ENCODE measurements around the gene PGP.

Gene PGP

GRCh38 chr16:2187212-2187611 is 27.4 kb downstream of the PGP start:
- H3K4me3 ChIP-seq (replicated peaks; ENCODE audit: low read depth, low read length) = no peak overlapping the region
- TF ChIP-seq CTCF (IDR thresholded peaks at IDR 0.05; ENCODE audit: insufficient read depth, low read length, poor library complexity, severe bottlenecking) = no peak
- no peaks in the 10 kb centered on the region for H3K36me3 ChIP-seq (ENCODE audit: control insufficient read depth, insufficient read depth, low read length)
- DNase-seq (ENCODE audit: extremely low read depth, insufficient read length) = no peak
- no peaks in the 10 kb centered on the region for H3K27me3 ChIP-seq (replicated peaks; ENCODE audit: control insufficient read depth, insufficient read depth, low read length)

- no peak for DNase-seq (ENCODE audit: extremely low read depth, insufficient read length)
- no peak for TF ChIP-seq CTCF (IDR thresholded peaks at IDR 0.05; ENCODE audit: insufficient read depth, low read length, poor library complexity, severe bottlenecking)
These were observed 28.1 kb downstream of the PGP start for GRCh38 chr16:2186505-2186904.

GRCh38 chr16:2186064-2186463 is 28.6 kb downstream of the PGP start:
- DNase-seq (ENCODE audit: extremely low read depth, insufficient read length) = no peak
- Histone ChIP-seq H3K36me3 (ENCODE audit: control insufficient read depth, insufficient read depth, low read length) (no peaks in the 10 kb centered on the region; the same call in 1 of the 2 replicates), H3K4me3 (replicated peaks; ENCODE audit: low read depth, low read length) (no peak overlapping the region), H3K27me3 (replicated peaks; ENCODE audit: control insufficient read depth, insufficient read depth, low read length) (no peaks in the 10 kb centered on the region)
- no peak for TF ChIP-seq CTCF (IDR thresholded peaks at IDR 0.05; ENCODE audit: insufficient read depth, low read length, poor library complexity, severe bottlenecking)

More at GRCh38 chr16:2186505-2186904, 28.1 kb downstream of the PGP start:
- Histone ChIP-seq H3K36me3 (ENCODE audit: control insufficient read depth, insufficient read depth, low read length) (no peaks in the 10 kb centered on the region; the same call in 1 of the 2 replicates), H3K27me3 (replicated peaks; ENCODE audit: control insufficient read depth, insufficient read depth, low read length) (no peaks in the 10 kb centered on the region), H3K4me3 (replicated peaks; ENCODE audit: low read depth, low read length) (no peak overlapping the region)

- H3K36me3 ChIP-seq (ENCODE audit: control insufficient read depth, insufficient read depth, low read length) = no peaks in the 10 kb centered on the region; the same call in 1 of the 2 replicates
- H3K4me3 ChIP-seq (replicated peaks; ENCODE audit: low read depth, low read length) = no peak overlapping the region
- no peaks in the 10 kb centered on the region for H3K27me3 ChIP-seq (replicated peaks; ENCODE audit: control insufficient read depth, insufficient read depth, low read length)
- no peak for DNase-seq (ENCODE audit: extremely low read depth, insufficient read length)
- TF ChIP-seq CTCF (IDR thresholded peaks at IDR 0.05; ENCODE audit: insufficient read depth, low read length, poor library complexity, severe bottlenecking) = no peak
These were observed 29.7 kb downstream of the PGP start for GRCh38 chr16:2184962-2185361.

- no peak for DNase-seq (ENCODE audit: extremely low read depth, insufficient read length)
- TF ChIP-seq CTCF (IDR thresholded peaks at IDR 0.05; ENCODE audit: insufficient read depth, low read length, poor library complexity, severe bottlenecking) = no peak
- no peaks in the 10 kb centered on the region for H3K27me3 ChIP-seq (replicated peaks; ENCODE audit: control insufficient read depth, insufficient read depth, low read length)
- H3K4me3 ChIP-seq (replicated peaks; ENCODE audit: low read depth, low read length) = no peak overlapping the region
- no peaks in the 10 kb centered on the region; the same call in 1 of the 2 replicates for H3K36me3 ChIP-seq (ENCODE audit: control insufficient read depth, insufficient read depth, low read length)
These were observed 30.3 kb downstream of the PGP start for GRCh38 chr16:2184346-2184745.

GRCh38 chr16:2183671-2184070 is 31.0 kb downstream of the PGP start:
- no peaks in the 10 kb centered on the region; the same call in 1 of the 2 replicates for H3K36me3 ChIP-seq (ENCODE audit: control insufficient read depth, insufficient read depth, low read length)
- H3K4me3 ChIP-seq (replicated peaks; ENCODE audit: low read depth, low read length) = no peak overlapping the region
- no peaks in the 10 kb centered on the region for H3K27me3 ChIP-seq (replicated peaks; ENCODE audit: control insufficient read depth, insufficient read depth, low read length)
- TF ChIP-seq CTCF (IDR thresholded peaks at IDR 0.05; ENCODE audit: insufficient read depth, low read length, poor library complexity, severe bottlenecking) = no peak
- DNase-seq (ENCODE audit: extremely low read depth, insufficient read length) = no peak
